ENCODE data around the gene TEX36.

TEX36 gene

GRCh38 chr10:125692601-125693523, 9.9 kb upstream of the TEX36 start:
- ChIA-PET CTCF (interaction anchor here (0.5 kb wide), 1 partner anchor 66 kb away, joined by 3 read pairs; no protein-coding TSS in a partner anchor), POLR2A (ENCODE audit: low non-redundant PET) (no interaction called here)
- H3K27ac ChIP-seq = no peak overlapping the region
- no peak for TF ChIP-seq CTCF (conservative IDR thresholded peaks at IDR 0.05; ENCODE audit: low read depth)
- DNase-seq (ENCODE audit: low spot score) = no peak

- no peak overlapping the region for H3K27ac ChIP-seq
- ChIA-PET POLR2A (ENCODE audit: low non-redundant PET) (no interaction called here), CTCF (no interaction called here)
- TF ChIP-seq CTCF (conservative IDR thresholded peaks at IDR 0.05; ENCODE audit: low read depth) = no peak
- no peak for DNase-seq (ENCODE audit: low spot score)
Measured at GRCh38 chr10:125692196-125692595, 9.2 kb upstream of the TEX36 start.

GRCh38 chr10:125691160-125691981, 8.4 kb upstream of the TEX36 start:
- POLR2A ChIA-PET (ENCODE audit: low non-redundant PET) = no interaction called here
- H3K27ac ChIP-seq = no peak overlapping the region
- CTCF ChIA-PET = no interaction called here
- TF ChIP-seq CTCF (conservative IDR thresholded peaks at IDR 0.05; ENCODE audit: low read depth) = no peak
- DNase-seq (ENCODE audit: low spot score) = no peak

GRCh38 chr10:125689955-125690569, 7.1 kb upstream of the TEX36 start:
- no peak for TF ChIP-seq CTCF (conservative IDR thresholded peaks at IDR 0.05; ENCODE audit: low read depth)
- POLR2A ChIA-PET (ENCODE audit: low non-redundant PET) = no interaction called here
- CTCF ChIA-PET = interaction anchor here (0.6 kb wide), 1 partner anchor 700 kb away, joined by 3 read pairs; no protein-coding TSS in a partner anchor
- H3K27ac ChIP-seq = no peak overlapping the region
- no peak for DNase-seq (ENCODE audit: low spot score)

GRCh38 chr10:125687507-125688185, 4.7 kb upstream of the TEX36 start:
- no peak overlapping the region for H3K27ac ChIP-seq
- CTCF ChIA-PET = no interaction called here
- POLR2A ChIA-PET (ENCODE audit: low non-redundant PET) = interaction anchor here (0.6 kb wide), 1 partner anchor 632 kb away, joined by 3 read pairs; no protein-coding TSS in a partner anchor
- DNase-seq (ENCODE audit: low spot score) = no peak
- TF ChIP-seq CTCF (conservative IDR thresholded peaks at IDR 0.05; ENCODE audit: low read depth) = no peak

GRCh38 chr10:125684581-125684980, 1.6 kb upstream of the TEX36 start:
- ChIA-PET CTCF (no interaction called here), POLR2A (ENCODE audit: low non-redundant PET) (no interaction called here)
- DNase-seq (ENCODE audit: low spot score) = no peak
- H3K27ac ChIP-seq = no peak overlapping the region
- no peak for TF ChIP-seq CTCF (conservative IDR thresholded peaks at IDR 0.05; ENCODE audit: low read depth)
